ENCODE results near the gene CTXN2. TPM values are rescaled to one million over a fixed set of nuclear protein-coding genes. Genes with fewer than 3 reads are reported as not detected.

Gene CTXN2
- total and polyA plus RNA-seq, 9 of the 15 experiments (the other 6 are each of a cell fraction or from before 2014, with no cell fraction given), result not detected

DNA sequence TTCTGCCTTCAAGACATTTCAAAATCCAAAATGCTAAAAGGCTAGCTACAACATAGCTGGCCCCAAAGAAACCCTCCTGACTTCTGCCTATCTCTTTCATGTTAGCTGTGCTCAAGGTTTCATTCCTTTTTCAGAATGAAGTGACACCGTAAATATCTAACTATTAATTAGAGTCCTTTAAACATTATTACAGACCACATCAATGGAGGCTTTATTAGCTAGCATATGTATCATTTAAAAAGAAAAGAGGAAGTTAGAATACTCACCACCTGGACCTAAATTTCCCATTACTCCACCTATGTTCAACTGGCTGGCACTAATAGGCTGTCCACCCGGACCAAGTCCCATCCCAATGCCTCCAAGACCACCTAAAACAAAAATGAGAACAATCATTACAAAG, 37.9 kb upstream of the CTXN2 start:
- intact Hi-C loops (cut with micrococcal nuclease) (no loop called here), in situ Hi-C loops (cut with MboI) (no loop called here)
- ChIA-PET POLR2A (no interaction called here), CTCF (ENCODE audit: low intra/inter-chr PET ratio) (no interaction called here)
- no peaks in the 10 kb centered on the region for H3K27me3 ChIP-seq (ENCODE audit: control insufficient read depth in 2 of 2, insufficient read depth in 2 of 2, low read length in 2 of 2)
- no peak for FAIRE-seq
- no peak overlapping the region for H3K4me2 ChIP-seq (ENCODE audit: insufficient read depth, low read length)
- no peak overlapping the region for H2AFZ ChIP-seq (ENCODE audit: low read depth, low read length)
- H3K9me3 ChIP-seq (replicated peaks; ENCODE audit: control insufficient read depth, insufficient read depth, low read depth, low read length), result no peaks in the 10 kb centered on the region
- H3K9ac ChIP-seq (ENCODE audit: insufficient read depth in 1 of 2, low read depth in 2 of 2, low read length in 2 of 2), result no peak overlapping the region
- no peaks in the 10 kb centered on the region for H3K9me1 ChIP-seq (ENCODE audit: control insufficient read depth, insufficient read depth, low read length)
- H3K4me3 ChIP-seq, result no peak overlapping the region
- no peak for DNase-seq (ENCODE audit: extremely low read depth in 1 of 4, low spot score in 3 of 4)
- no peaks in the 10 kb centered on the region for H3K36me3 ChIP-seq (ENCODE audit: control insufficient read depth, insufficient read depth, low read length)
- no peak for ATAC-seq
- WGBS (ENCODE audit: insufficient coverage, low coverage, missing lambda C conversion rate), result 15% methylated on average over 2 of the region's 2 CpGs
- H3K4me1 ChIP-seq (replicated peaks in 1 of 2; ENCODE audit: control insufficient read depth in 2 of 2, insufficient read depth in 2 of 2, low read length in 2 of 2), result no peaks in the 10 kb centered on the region
- BruUV-seq (replicated peaks), result no TSS peak
- no peak overlapping the region for H3K27ac ChIP-seq (ENCODE audit: extremely low read depth, low read depth, low read length)
- TF ChIP-seq POLR2B (IDR thresholded peaks at IDR 0.05; ENCODE audit: low read depth, partially characterized antibody) (no peak), NFIX (CRISPR knock-in tag; IDR thresholded peaks at IDR 0.05; ENCODE audit: low read depth) (no peak), FOXK2 (conservative IDR thresholded peaks at IDR 0.05 in 1 of 2, IDR thresholded peaks at IDR 0.05 in 1 of 2; ENCODE audit: low read depth in 2 of 2) (no peak), ZNF253 (CRISPR knock-in tag; conservative IDR thresholded peaks at IDR 0.05) (no peak), ZNF436 (CRISPR knock-in tag; IDR thresholded peaks at IDR 0.05) (no peak), U2AF2 (optimal IDR thresholded peaks at IDR 0.05; ENCODE audit: low read depth, low read length) (no peak), PHB (CRISPR knock-in tag; IDR thresholded peaks at IDR 0.05) (no peak), ZNF707 (CRISPR knock-in tag; conservative IDR thresholded peaks at IDR 0.05) (no peak), BRCA1 (IDR thresholded peaks at IDR 0.05) (no peak), BRCA1 (CRISPR knock-in tag; IDR thresholded peaks at IDR 0.05) (no peak), ZNF384 (IDR thresholded peaks at IDR 0.05; ENCODE audit: low read depth, low read length) (no peak)
- TF ChIP-seq, protein P1, sequence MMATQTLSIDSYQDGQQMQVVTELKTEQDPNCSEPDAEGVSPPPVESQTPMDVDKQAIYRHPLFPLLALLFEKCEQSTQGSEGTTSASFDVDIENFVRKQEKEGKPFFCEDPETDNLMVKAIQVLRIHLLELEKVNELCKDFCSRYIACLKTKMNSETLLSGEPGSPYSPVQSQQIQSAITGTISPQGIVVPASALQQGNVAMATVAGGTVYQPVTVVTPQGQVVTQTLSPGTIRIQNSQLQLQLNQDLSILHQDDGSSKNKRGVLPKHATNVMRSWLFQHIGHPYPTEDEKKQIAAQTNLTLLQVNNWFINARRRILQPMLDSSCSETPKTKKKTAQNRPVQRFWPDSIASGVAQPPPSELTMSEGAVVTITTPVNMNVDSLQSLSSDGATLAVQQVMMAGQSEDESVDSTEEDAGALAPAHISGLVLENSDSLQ (IDR thresholded peaks at IDR 0.05), result no peak
- no peaks in the 10 kb centered on the region for H4K20me1 ChIP-seq (replicated peaks; ENCODE audit: control insufficient read depth, insufficient read depth, low read length)
- no peaks in the 10 kb centered on the region for H3K79me2 ChIP-seq (ENCODE audit: control insufficient read depth, insufficient read depth, low read length)

Data from K562 (cell line).